ENCODE data around the gene IGF2R. TPM values are rescaled to one million over a fixed set of nuclear protein-coding genes. Genes with fewer than 3 reads are reported as not detected.

The IGF2R gene
- total RNA-seq, 5 donors from 2014 or later (not counting 1 experiment from before 2014, with no cell fraction given): 63.4 to 87.5 (median 70.5) TPM

- DNase-seq (no peak), ATAC-seq (replicated peaks in 1 of 4) (no peak)
- Mint-ChIP-seq H3K4me1 (peaks cover 7 to 12% (median 9%) of the 10 kb centered on the region in 3 donors), H3K36me3 (peaks cover 74% of the 10 kb centered on the region), H3K9me3 (no peaks in the 10 kb centered on the region), H3K27me3 (no peaks in the 10 kb centered on the region), H3K4me3 (no peak overlapping the region), H3K27ac (no peak overlapping the region)
- H3K9me3 ChIP-seq: no peaks in the 10 kb centered on the region
- H3K27ac ChIP-seq (ENCODE audit: low read length): no peak overlapping the region
- ChIA-PET POLR2A (interaction anchor here in 1 of 2 donors (0.6 kb wide), 1 partner anchor 334 kb away, joined by 3 read pairs; no protein-coding TSS in a partner anchor), CTCF (interaction anchor here in 1 of 2 donors (0.6 kb wide), 1 partner anchor 408 kb away, joined by 3 read pairs; no protein-coding TSS in a partner anchor)
- peaks cover 11 to 89% of the 10 kb centered on the region in 2 donors for H3K36me3 ChIP-seq (ENCODE audit: control insufficient read depth in 2 of 2, extremely low read depth in 1 of 2, insufficient read depth in 1 of 2, low read length in 1 of 2)
- no peak overlapping the region for H3K4me3 ChIP-seq (ENCODE audit: control insufficient read depth in 1 of 2, extremely low read depth in 1 of 2, low read length in 1 of 2)
- H3K27me3 ChIP-seq (replicated peaks in 1 of 2; ENCODE audit: control insufficient read depth in 2 of 2, extremely low read depth in 1 of 2, insufficient read depth in 2 of 2, low read length in 1 of 2): no peaks in the 10 kb centered on the region
- peaks cover 0 to 11% of the 10 kb centered on the region in 2 experiments for H3K4me1 ChIP-seq (ENCODE audit: control insufficient read depth in 1 of 2, extremely low read depth in 1 of 2, insufficient read depth in 2 of 2, low read length in 2 of 2)
- WGBS (ENCODE audit: insufficient coverage): 100% methylated on average over 1 of the region's 4 CpGs
These were observed 92.1 kb downstream of the IGF2R start for GRCh38 chr6:160060920-160061447.

DNA sequence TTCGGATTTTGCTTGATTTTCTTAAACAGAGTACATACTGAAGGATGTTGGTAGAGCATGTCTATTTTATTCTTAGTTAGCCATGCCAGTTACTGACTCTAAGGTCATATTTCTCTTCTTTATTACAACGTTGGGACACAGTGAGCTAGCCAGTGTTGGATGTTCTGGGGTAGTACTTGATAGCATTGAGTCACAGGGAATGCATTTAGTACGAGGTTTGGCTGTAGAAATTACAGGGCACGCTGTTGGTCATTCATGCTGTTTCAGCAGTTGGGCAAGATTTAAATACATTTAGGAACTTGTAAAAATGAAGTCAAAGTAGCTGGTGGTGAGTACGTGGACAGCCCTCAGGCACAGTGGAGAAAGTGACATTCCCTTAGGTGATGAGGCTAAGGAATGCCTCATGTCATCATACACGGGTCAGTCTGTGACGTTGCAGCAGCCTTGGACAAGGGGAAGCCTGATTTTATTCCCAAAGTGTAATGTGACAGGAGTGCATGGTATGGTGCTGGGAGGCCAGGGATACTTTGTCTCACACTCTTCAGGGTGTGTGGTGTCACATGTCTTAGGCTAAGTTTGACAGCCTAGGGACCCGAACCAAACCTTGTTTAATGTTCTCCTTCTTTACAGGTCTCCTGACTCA lies 95.0 kb downstream of the IGF2R start:
- CTCF ChIA-PET: no interaction called here
- ATAC-seq (replicated peaks in 1 of 4) (no peak), DNase-seq (no peak)
- Histone ChIP-seq H3K4me3 (ENCODE audit: control insufficient read depth in 1 of 2, extremely low read depth in 1 of 2, low read length in 1 of 2) (no peak overlapping the region), H3K36me3 (ENCODE audit: control insufficient read depth in 2 of 2, extremely low read depth in 1 of 2, insufficient read depth in 1 of 2, low read length in 1 of 2) (peaks cover 11 to 72% of the 10 kb centered on the region in 2 donors), H3K4me1 (ENCODE audit: control insufficient read depth in 1 of 2, extremely low read depth in 1 of 2, insufficient read depth in 2 of 2, low read length in 2 of 2) (peaks cover 3 to 12% of the 10 kb centered on the region in 2 experiments), H3K27me3 (replicated peaks in 1 of 2; ENCODE audit: control insufficient read depth in 2 of 2, extremely low read depth in 1 of 2, insufficient read depth in 2 of 2, low read length in 1 of 2) (no peaks in the 10 kb centered on the region), H3K27ac (ENCODE audit: low read length) (no peak overlapping the region), H3K9me3 (no peaks in the 10 kb centered on the region)
- POLR2A ChIA-PET: no interaction called here
- H3K27ac Mint-ChIP-seq: no peak overlapping the region
- 95% methylated on average over 6 of the region's 8 CpGs for WGBS (ENCODE audit: insufficient coverage)
- peaks cover 19 to 24% (median 21%) of the 10 kb centered on the region in 3 donors for H3K4me1 Mint-ChIP-seq
- no peaks in the 10 kb centered on the region for H3K27me3 Mint-ChIP-seq
- no peak overlapping the region for H3K4me3 Mint-ChIP-seq
- no peaks in the 10 kb centered on the region for H3K9me3 Mint-ChIP-seq
- H3K36me3 Mint-ChIP-seq: peaks cover 70% of the 10 kb centered on the region

GRCh38 chr6:160065200-160065599 lies 96.3 kb downstream of the IGF2R start:
- no peak overlapping the region for H3K4me3 ChIP-seq (ENCODE audit: control insufficient read depth in 1 of 2, extremely low read depth in 1 of 2, low read length in 1 of 2)
- ChIA-PET CTCF (no interaction called here), POLR2A (no interaction called here)
- Mint-ChIP-seq H3K27me3 (no peaks in the 10 kb centered on the region), H3K4me1 (peaks cover 32 to 34% (median 34%) of the 10 kb centered on the region in 3 donors), H3K27ac (no peak overlapping the region), H3K9me3 (no peaks in the 10 kb centered on the region), H3K4me3 (no peak overlapping the region), H3K36me3 (peaks cover 78% of the 10 kb centered on the region)
- H3K4me1 ChIP-seq (ENCODE audit: control insufficient read depth in 1 of 2, extremely low read depth in 1 of 2, insufficient read depth in 2 of 2, low read length in 2 of 2): peaks cover 9 to 25% of the 10 kb centered on the region in 2 experiments
- WGBS (ENCODE audit: insufficient coverage): 95% methylated on average over 6 of the region's 9 CpGs
- H3K27ac ChIP-seq (ENCODE audit: low read length): no peak overlapping the region
- ATAC-seq (replicated peaks in 1 of 4) (no peak), DNase-seq (no peak)
- peaks cover 16 to 73% of the 10 kb centered on the region in 2 donors for H3K36me3 ChIP-seq (ENCODE audit: control insufficient read depth in 2 of 2, extremely low read depth in 1 of 2, insufficient read depth in 1 of 2, low read length in 1 of 2)
- H3K9me3 ChIP-seq: no peaks in the 10 kb centered on the region
- no peaks in the 10 kb centered on the region for H3K27me3 ChIP-seq (replicated peaks in 1 of 2; ENCODE audit: control insufficient read depth in 2 of 2, extremely low read depth in 1 of 2, insufficient read depth in 2 of 2, low read length in 1 of 2)

- H3K4me3 ChIP-seq (ENCODE audit: control insufficient read depth in 1 of 2, extremely low read depth in 1 of 2, low read length in 1 of 2): no peak overlapping the region
- Mint-ChIP-seq H3K9me3 (no peaks in the 10 kb centered on the region), H3K36me3 (peaks cover 74% of the 10 kb centered on the region), H3K27ac (no peak overlapping the region), H3K4me1 (peaks cover 33 to 43% (median 42%) of the 10 kb centered on the region in 3 donors), H3K4me3 (peak overlapping the region in 1 of 3 donors; percentile 67), H3K27me3 (no peaks in the 10 kb centered on the region)
- ChIA-PET CTCF (interaction anchor here in 1 of 2 donors (0.7 kb wide), 1 partner anchor 707 kb away, joined by 5 read pairs; no protein-coding TSS in a partner anchor), POLR2A (no interaction called here)
- ATAC-seq (replicated peaks in 1 of 4) (no peak), DNase-seq (no peak)
- no peaks in the 10 kb centered on the region for H3K9me3 ChIP-seq
- WGBS (ENCODE audit: insufficient coverage): 98% methylated on average over 5 of the region's 10 CpGs
- H3K27me3 ChIP-seq (replicated peaks in 1 of 2; ENCODE audit: control insufficient read depth in 2 of 2, extremely low read depth in 1 of 2, insufficient read depth in 2 of 2, low read length in 1 of 2): no peaks in the 10 kb centered on the region
- H3K4me1 ChIP-seq (ENCODE audit: control insufficient read depth in 1 of 2, extremely low read depth in 1 of 2, insufficient read depth in 2 of 2, low read length in 2 of 2): peaks cover 9 to 31% of the 10 kb centered on the region in 2 experiments
- H3K27ac ChIP-seq (ENCODE audit: low read length): no peak overlapping the region
- H3K36me3 ChIP-seq (ENCODE audit: control insufficient read depth in 2 of 2, extremely low read depth in 1 of 2, insufficient read depth in 1 of 2, low read length in 1 of 2): peaks cover 26 to 74% of the 10 kb centered on the region in 2 donors
These were observed 98.7 kb downstream of the IGF2R start for GRCh38 chr6:160067564-160067963.

GRCh38 chr6:160068346-160068745 lies 99.5 kb downstream of the IGF2R start:
- Histone ChIP-seq H3K4me1 (ENCODE audit: control insufficient read depth in 1 of 2, extremely low read depth in 1 of 2, insufficient read depth in 2 of 2, low read length in 2 of 2) (peaks cover 9 to 31% of the 10 kb centered on the region in 2 experiments), H3K27me3 (replicated peaks in 1 of 2; ENCODE audit: control insufficient read depth in 2 of 2, extremely low read depth in 1 of 2, insufficient read depth in 2 of 2, low read length in 1 of 2) (no peaks in the 10 kb centered on the region), H3K27ac (ENCODE audit: low read length) (no peak overlapping the region), H3K4me3 (ENCODE audit: control insufficient read depth in 1 of 2, extremely low read depth in 1 of 2, low read length in 1 of 2) (no peak overlapping the region), H3K9me3 (no peaks in the 10 kb centered on the region), H3K36me3 (ENCODE audit: control insufficient read depth in 2 of 2, extremely low read depth in 1 of 2, insufficient read depth in 1 of 2, low read length in 1 of 2) (peaks cover 34 to 74% of the 10 kb centered on the region in 2 donors)
- H3K27me3 Mint-ChIP-seq: no peaks in the 10 kb centered on the region
- no peak overlapping the region for H3K27ac Mint-ChIP-seq
- H3K4me1 Mint-ChIP-seq: peaks cover 33 to 43% (median 42%) of the 10 kb centered on the region in 3 donors
- 82% methylated on average over 7 of the region's 7 CpGs for WGBS (ENCODE audit: insufficient coverage)
- H3K36me3 Mint-ChIP-seq: peaks cover 77% of the 10 kb centered on the region
- H3K9me3 Mint-ChIP-seq: no peaks in the 10 kb centered on the region
- POLR2A ChIA-PET: no interaction called here
- peak overlapping the region in 2 of 3 donors; percentile 18 to 67 for H3K4me3 Mint-ChIP-seq
- DNase-seq (no peak), ATAC-seq (replicated peaks in 1 of 4) (no peak)
- CTCF ChIA-PET: interaction anchor here in 1 of 2 donors (0.7 kb wide), 1 partner anchor 926 kb away, joined by 4 read pairs; no protein-coding TSS in a partner anchor

DNA sequence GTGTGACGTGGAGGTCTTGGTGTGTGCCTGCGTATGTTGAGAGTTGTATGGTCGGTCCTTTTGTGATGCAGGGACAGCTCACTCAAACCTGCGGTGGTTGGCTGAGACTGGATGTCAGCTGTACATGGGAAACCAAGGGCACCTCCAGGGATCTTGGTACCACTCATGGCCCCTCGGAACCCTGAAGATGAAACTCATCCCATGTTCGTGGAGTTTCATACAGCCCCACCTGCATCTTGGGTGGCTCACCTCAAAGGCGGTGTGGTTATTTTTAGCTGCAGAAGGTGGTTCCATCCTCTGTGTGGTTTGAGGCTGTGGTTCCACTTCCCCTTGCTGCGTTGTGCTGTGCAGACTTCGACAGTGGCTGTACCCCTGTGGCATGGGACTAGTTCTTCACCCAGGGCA lies 100.2 kb downstream of the IGF2R start:
- CTCF ChIA-PET: interaction anchor here in 1 of 2 donors (0.7 kb wide), 1 partner anchor 925 kb away, joined by 4 read pairs; no protein-coding TSS in a partner anchor
- peaks cover 77% of the 10 kb centered on the region for H3K36me3 Mint-ChIP-seq
- peaks cover 39 to 74% of the 10 kb centered on the region in 2 donors for H3K36me3 ChIP-seq (ENCODE audit: control insufficient read depth in 2 of 2, extremely low read depth in 1 of 2, insufficient read depth in 1 of 2, low read length in 1 of 2)
- H3K27me3 ChIP-seq (replicated peaks in 1 of 2; ENCODE audit: control insufficient read depth in 2 of 2, extremely low read depth in 1 of 2, insufficient read depth in 2 of 2, low read length in 1 of 2): no peaks in the 10 kb centered on the region
- no peak overlapping the region for H3K27ac Mint-ChIP-seq
- H3K27ac ChIP-seq (ENCODE audit: low read length): no peak overlapping the region
- peak overlapping the region in 1 of 2 donors; percentile 30 for H3K4me3 ChIP-seq (ENCODE audit: control insufficient read depth in 1 of 2, extremely low read depth in 1 of 2, low read length in 1 of 2)
- H3K9me3 Mint-ChIP-seq: no peaks in the 10 kb centered on the region
- H3K4me3 Mint-ChIP-seq: peak overlapping the region in 2 of 3 donors; percentile 18 to 67
- ATAC-seq (replicated peaks in 1 of 4) (peak; percentile 61 to 90 (median 78)), DNase-seq (peak in 18 of 35 experiments; percentile 6 to 51 (median 12))
- H3K4me1 Mint-ChIP-seq: peaks cover 33 to 43% (median 42%) of the 10 kb centered on the region in 3 donors
- no peaks in the 10 kb centered on the region for H3K27me3 Mint-ChIP-seq
- H3K9me3 ChIP-seq: no peaks in the 10 kb centered on the region
- H3K4me1 ChIP-seq (ENCODE audit: control insufficient read depth in 1 of 2, extremely low read depth in 1 of 2, insufficient read depth in 2 of 2, low read length in 2 of 2): peaks cover 9 to 31% of the 10 kb centered on the region in 2 experiments
- POLR2A ChIA-PET: no interaction called here
- WGBS (ENCODE audit: insufficient coverage): 31% methylated on average over 7 of the region's 9 CpGs

All from T-cell (primary cell).